K562 (cell line): ENCODE measurements around the gene ARHGAP26.

ENCODE experiments used
- CEBPB ChIP-seq: fragments of 450-650 bp; IDR thresholded peaks from 2 replicates; pipeline ENCODE4 v1.6.1; 2016; ENCODE audit warnings: missing genetic modification characterization, missing compliant biosample characterization
- NFXL1 ChIP-seq: fragments of 450-650 bp; formaldehyde crosslinking; IDR thresholded peaks from 2 replicates; pipeline ENCODE4 v1.4.0; 2021; ENCODE audit warnings: mild to moderate bottlenecking
- NR2F6 ChIP-seq: fragments of 450-650 bp; formaldehyde crosslinking; IDR thresholded peaks from 2 replicates; pipeline ENCODE4 v1.4.0; 2020; ENCODE audit warnings: mild to moderate bottlenecking
- SP2 ChIP-seq: IDR thresholded peaks from 2 replicates; pipeline ENCODE4 v1.6.1; 2011; ENCODE audit warnings: mild to moderate bottlenecking, low read depth, low read length, moderate library complexity; ENCODE audit not compliant: poor library complexity, severe bottlenecking; ENCODE audit errors: extremely low read depth
- ZFX ChIP-seq: sonication (generic); formaldehyde crosslinking; IDR thresholded peaks from 2 replicates; pipeline ENCODE4 v1.8.0; 2022; ENCODE audit warnings: mild to moderate bottlenecking, missing genetic modification reagents, moderate library complexity

DNA sequence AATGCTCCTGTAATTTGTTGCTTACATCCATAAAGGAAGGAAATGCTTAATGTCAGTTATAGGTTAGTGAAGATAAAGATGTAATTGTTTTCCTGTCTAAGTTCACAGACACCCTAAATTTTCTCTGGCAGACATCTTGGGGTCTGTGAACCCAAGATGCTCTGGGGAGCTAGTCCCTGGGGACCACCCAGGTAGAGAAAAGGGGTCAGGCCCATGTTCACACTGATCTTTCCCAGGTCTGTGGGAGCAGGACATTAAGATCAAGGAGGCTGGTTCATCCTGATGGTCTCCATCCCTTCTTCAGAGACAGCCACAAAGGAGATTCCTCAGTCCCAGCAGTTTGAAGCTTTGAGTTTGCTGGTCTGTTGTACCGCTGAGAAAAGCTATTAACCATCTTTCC, 267.5 kb downstream of the ARHGAP26 start:
- TF ChIP-seq NFXL1 (CRISPR knock-in tag) (no peak), CEBPB (no peak), NR2F6 (CRISPR knock-in tag) (no peak), SP2 (no peak), ZFX (CRISPR knock-in tag) (no peak)
